A549 (cell line): ENCODE data around the gene CIB4. TPM values are rescaled to one million over a fixed set of nuclear protein-coding genes. Genes with fewer than 3 reads are reported as not detected.
A peak's percentile ranks its signal among the peaks of the same experiment; 100 is the strongest.

Source experiments
- ATAC-seq, 2 experiments: fragments of 200-7000 bp in 1 of 2; fragments of >200 bp in 1 of 2; cut with Nextera tagmentation in 1 of 2; cut with Tn5 transposase in 1 of 2; 3 replicates each; pipeline versions ENCODE4 v1.8.0 to v1.9.1; 2018 to 2020; ENCODE audit warnings: mild to moderate bottlenecking in 1 of 2, moderate library complexity in 1 of 2
- CTCF ChIA-PET: fragments of 300-600 bp; sonication (Branson Sonifier 250); formaldehyde crosslinking; extraction: SDS; loops from one replicate; lab custom pipeline; 2021; ENCODE audit warnings: antibody characterized with exemption, inconsistent platforms; lab: Yijun Ruan, JAX
- POLR2A ChIA-PET: fragments of 350-600 bp; formaldehyde crosslinking; extraction: SDS; loops from one replicate; lab custom pipeline; 2021; ENCODE audit warnings: antibody characterized with exemption, inconsistent platforms; lab: Yijun Ruan, JAX
- DNase-seq, 2 experiments: peaks; one replicate each; pipeline versions ENCODE4 v3.0.0 to v3.0.0-alpha.2; 2011 to 2016; ENCODE audit warnings: low read depth in 1 of 2, low spot score in 1 of 2
- FAIRE-seq: peaks from 2 replicates; lab custom pipeline; 2011; peaks lifted over from hg19 to GRCh38; lab: Jason Lieb, UNC
- H3K27ac ChIP-seq, 2 experiments: fragments of >200 bp; sonication (Bioruptor Twin); formaldehyde crosslinking; 3 replicates each; pipeline ENCODE4 v1.5.1; 2016 to 2017
- H3K4me1 ChIP-seq: fragments of >200 bp; sonication (Bioruptor Twin); formaldehyde crosslinking; 3 replicates; pipeline ENCODE4 v1.6.1; 2016
- H3K4me2 ChIP-seq: fragments of >200 bp; sonication (Bioruptor Twin); formaldehyde crosslinking; 3 replicates; pipeline ENCODE4 v1.6.1; 2016
- H3K4me3 ChIP-seq: fragments of >200 bp; sonication (Bioruptor Twin); formaldehyde crosslinking; 3 replicates; pipeline ENCODE4 v1.5.1; 2016
- H3K9me3 ChIP-seq: fragments of >200 bp; sonication (Bioruptor Twin); formaldehyde crosslinking; 3 replicates; pipeline ENCODE4 v1.6.1; 2016
- BCL3 ChIP-seq: fragments of >200 bp; sonication (Bioruptor Twin); formaldehyde crosslinking; IDR thresholded peaks from 3 replicates; pipeline ENCODE4 v1.6.1; 2016
- BHLHE40 ChIP-seq: IDR thresholded peaks from 2 replicates; pipeline ENCODE4 v1.6.1; 2012; ENCODE audit warnings: low read depth, low read length, inconsistent platforms
- CHD4 ChIP-seq: fragments of 200-600 bp; sonication (generic); IDR thresholded peaks from 2 replicates; pipeline ENCODE4 v1.6.1; 2016; ENCODE audit warnings: antibody characterized with exemption, mild to moderate bottlenecking, borderline replicate concordance
- EHMT2 ChIP-seq: fragments of 200-600 bp; sonication (generic); IDR thresholded peaks from 2 replicates; pipeline ENCODE4 v1.6.1; 2016; ENCODE audit warnings: antibody characterized with exemption, low read depth, mild to moderate bottlenecking, moderate library complexity
- EP300 ChIP-seq, 2 experiments: fragments of >200 bp; sonication (Bioruptor Twin); formaldehyde crosslinking; IDR thresholded peaks; 2 replicates in 1 of 2; 3 replicates in 1 of 2; pipeline ENCODE4 v1.6.1; 2016 to 2017
- ESRRA ChIP-seq: fragments of 150-350 bp; IDR thresholded peaks from 2 replicates; pipeline ENCODE4 v1.6.1; 2014; ENCODE audit warnings: mild to moderate bottlenecking, low read length, borderline replicate concordance
- FOXS1 ChIP-seq: fragments of 250-450 bp; sonication (Bioruptor Pico); IDR thresholded peaks from 2 replicates; pipeline ENCODE4 v1.5.0; 2020; ENCODE audit warnings: mild to moderate bottlenecking, moderate library complexity
- GATA3 ChIP-seq: IDR thresholded peaks from 2 replicates; pipeline ENCODE4 v1.6.1; 2012; ENCODE audit warnings: borderline replicate concordance
- HDAC2 ChIP-seq: fragments of 200-600 bp; sonication (generic); IDR thresholded peaks from 2 replicates; pipeline ENCODE4 v1.6.1; 2016
- HEYL ChIP-seq: fragments of 250-450 bp; sonication (Bioruptor Pico); IDR thresholded peaks from 2 replicates; pipeline ENCODE4 v1.8.0; 2021; ENCODE audit warnings: mild to moderate bottlenecking, moderate library complexity
- HOXB13 ChIP-seq: fragments of 250-450 bp; sonication (Bioruptor Pico); IDR thresholded peaks from 2 replicates; pipeline ENCODE4 v1.5.0; 2020; ENCODE audit warnings: low read depth, mild to moderate bottlenecking, moderate library complexity
- JUN ChIP-seq, 2 experiments: fragments of >200 bp; sonication (Bioruptor Twin); formaldehyde crosslinking; IDR thresholded peaks; 2 replicates in 1 of 2; 3 replicates in 1 of 2; pipeline ENCODE4 v1.6.1; 2016 to 2017
- JUNB ChIP-seq: fragments of >200 bp; sonication (Bioruptor Twin); formaldehyde crosslinking; IDR thresholded peaks from 2 replicates; pipeline ENCODE4 v1.6.1; 2016
- KDM5A ChIP-seq: fragments of 200-600 bp; sonication (generic); IDR thresholded peaks from 2 replicates; pipeline ENCODE4 v1.6.1; 2016; ENCODE audit warnings: antibody characterized with exemption, mild to moderate bottlenecking
- MYC ChIP-seq: IDR thresholded peaks from 2 replicates; pipeline ENCODE4 v1.6.1; 2012; ENCODE audit warnings: mild to moderate bottlenecking, inconsistent platforms, low read length, improper control_type of control experiment, borderline replicate concordance
- NR3C1 ChIP-seq: fragments of >200 bp; sonication (Bioruptor Twin); formaldehyde crosslinking; IDR thresholded peaks from 3 replicates; pipeline ENCODE4 v1.6.1; 2017
- POLR2A ChIP-seq: IDR thresholded peaks from 2 replicates; pipeline ENCODE4 v1.6.1; 2012; ENCODE audit warnings: mild to moderate bottlenecking, low read length
- RAD21 ChIP-seq, 2 experiments: fragments of >200 bp in 1 of 2; sonication (Bioruptor Twin) in 1 of 2; formaldehyde crosslinking in 1 of 2; IDR thresholded peaks in 1 of 2; conservative IDR thresholded peaks in 1 of 2; 2 replicates in 1 of 2; 3 replicates in 1 of 2; pipeline ENCODE4 v1.6.1; 2012 to 2018; ENCODE audit warnings: inconsistent platforms in 1 of 2
- RCOR1 ChIP-seq: fragments of 150-350 bp; IDR thresholded peaks from 2 replicates; pipeline ENCODE4 v1.6.1; 2014; ENCODE audit warnings: antibody characterized with exemption, low read length, low read depth
- SMC3 ChIP-seq: fragments of >200 bp; sonication (Bioruptor Twin); formaldehyde crosslinking; IDR thresholded peaks from 3 replicates; pipeline ENCODE4 v1.6.1; 2018; ENCODE audit warnings: inconsistent platforms
- SREBF2 ChIP-seq: fragments of 450-650 bp; IDR thresholded peaks from 2 replicates; pipeline ENCODE4 v1.6.1; 2014; ENCODE audit warnings: mild to moderate bottlenecking, moderate library complexity
- TFCP2L1 ChIP-seq: fragments of 250-450 bp; sonication (Bioruptor Pico); IDR thresholded peaks from 2 replicates; pipeline ENCODE4 v1.5.0; 2021; ENCODE audit warnings: mild to moderate bottlenecking
- TP53 ChIP-seq: fragments of 250-450 bp; sonication (Bioruptor Pico); IDR thresholded peaks from 2 replicates; pipeline ENCODE4 v1.5.0; 2021; ENCODE audit warnings: mild to moderate bottlenecking, moderate library complexity
- ZC3H11A ChIP-seq: fragments of 450-650 bp; IDR thresholded peaks from 2 replicates; pipeline ENCODE4 v1.6.1; 2014; ENCODE audit warnings: antibody characterized with exemption, mild to moderate bottlenecking
- WGBS: methylation state at CpG from one replicate; pipeline ENCODE4 v1.1.6; 2017; ENCODE audit errors: missing lambda C conversion rate; 5-methylcytosine and 5-hydroxymethylcytosine counted together
- polyA plus RNA-seq, 4 experiments: library from polyadenylated mRNA; depleted of rRNA in 3 of 4; stranded (reverse); fragments of >200 nt; fragmentation: RNase III in 1 of 4; extraction: RNeasy Plus Mini Kit Qiagen cat#74134 plus additional on column Dnase treatment in 1 of 4; gene quantifications; 2 replicates in 3 of 4; 3 replicates in 1 of 4; pipeline ENCODE4 v1.2.3, GENCODE V29; 2011 to 2017
- TF ChIP-seq, protein P1 (sequence below): fragments of 150-350 bp; IDR thresholded peaks from 2 replicates; pipeline ENCODE4 v1.6.1; 2014; ENCODE audit warnings: low read depth, mild to moderate bottlenecking, low read length
- TF ChIP-seq, protein P2 (sequence below): fragments of 450-650 bp; IDR thresholded peaks from 2 replicates; pipeline ENCODE4 v1.6.1; 2014; ENCODE audit warnings: antibody characterized with exemption
- TF ChIP-seq, protein P3 (sequence below): fragments of 250-450 bp; sonication (Bioruptor Pico); IDR thresholded peaks from 2 replicates; pipeline ENCODE4 v1.5.0; 2020; ENCODE audit warnings: low read depth, mild to moderate bottlenecking, moderate library complexity

The CIB4 gene
- polyA plus RNA-seq, 2 of the 4 experiments (the other 2 are of a cell fraction) = 0.30 to 1.0 TPM

DNA sequence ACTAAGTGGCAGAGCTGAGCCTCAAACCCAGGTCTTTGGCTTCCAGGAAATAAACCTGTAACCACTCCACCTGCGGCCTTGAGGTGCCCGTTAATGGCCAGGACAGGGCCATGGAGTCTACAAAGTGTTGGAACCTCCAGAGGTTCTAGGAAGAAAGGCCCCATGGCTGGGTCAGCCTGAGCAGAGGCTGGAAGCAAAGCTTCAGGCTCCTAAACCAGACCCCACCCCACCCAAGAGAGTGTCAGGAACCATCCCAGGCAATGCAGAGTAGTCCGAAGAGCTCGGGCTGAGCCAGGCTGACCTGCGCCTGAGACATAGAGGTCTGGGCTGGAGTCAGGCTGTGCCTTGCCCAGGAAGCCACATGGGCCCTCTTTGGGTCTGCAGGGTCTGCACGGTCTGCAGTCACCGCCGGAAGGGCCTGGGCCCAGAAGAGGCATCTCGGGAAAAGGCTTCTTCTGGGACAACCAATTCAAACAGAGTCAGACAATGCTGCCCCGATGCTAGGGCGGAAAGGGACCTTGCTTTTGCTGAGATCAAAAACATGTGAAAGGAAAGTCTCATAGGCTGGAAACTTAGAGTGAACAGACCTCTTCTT is 6.4 kb downstream of the CIB4 start:
- Histone ChIP-seq H3K9me3 (no peaks in the 10 kb centered on the region), H3K4me1 (peaks cover 15% of the 10 kb centered on the region), H3K27ac (peak overlapping the region in 1 of 2 experiments; percentile 36; a peak in 2 of 6 replicates), H3K4me2 (no peak overlapping the region), H3K4me3 (no peak overlapping the region)
- ChIA-PET CTCF (interaction anchor here (1.0 to 3.8 kb wide), 7 partner anchors 11 to 57 kb away, joined by 3 to 22 read pairs (median 4); no protein-coding TSS in a partner anchor), POLR2A (no interaction called here)
- no peak for DNase-seq
- 81% methylated on average over 11 of the region's 11 CpGs for WGBS
- no peak for FAIRE-seq
- no peak for ATAC-seq
- TF ChIP-seq HEYL (no peak), MYC (no peak), BHLHE40 (no peak), BCL3 (no peak), RCOR1 (no peak), RAD21 (conservative IDR thresholded peaks at IDR 0.05 in 1 of 2, IDR thresholded peaks at IDR 0.05 in 1 of 2) (no peak), TFCP2L1 (CRISPR knock-in tag) (no peak), KDM5A (no peak), FOXS1 (CRISPR knock-in tag) (no peak), ESRRA (no peak), EHMT2 (no peak), JUN (IDR thresholded peaks at IDR 0.05) (no peak), ZC3H11A (no peak), GATA3 (no peak), POLR2A (no peak)
- TF ChIP-seq, protein P1, sequence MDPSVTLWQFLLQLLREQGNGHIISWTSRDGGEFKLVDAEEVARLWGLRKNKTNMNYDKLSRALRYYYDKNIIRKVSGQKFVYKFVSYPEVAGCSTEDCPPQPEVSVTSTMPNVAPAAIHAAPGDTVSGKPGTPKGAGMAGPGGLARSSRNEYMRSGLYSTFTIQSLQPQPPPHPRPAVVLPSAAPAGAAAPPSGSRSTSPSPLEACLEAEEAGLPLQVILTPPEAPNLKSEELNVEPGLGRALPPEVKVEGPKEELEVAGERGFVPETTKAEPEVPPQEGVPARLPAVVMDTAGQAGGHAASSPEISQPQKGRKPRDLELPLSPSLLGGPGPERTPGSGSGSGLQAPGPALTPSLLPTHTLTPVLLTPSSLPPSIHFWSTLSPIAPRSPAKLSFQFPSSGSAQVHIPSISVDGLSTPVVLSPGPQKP = no peak
- TF ChIP-seq, protein P2, sequence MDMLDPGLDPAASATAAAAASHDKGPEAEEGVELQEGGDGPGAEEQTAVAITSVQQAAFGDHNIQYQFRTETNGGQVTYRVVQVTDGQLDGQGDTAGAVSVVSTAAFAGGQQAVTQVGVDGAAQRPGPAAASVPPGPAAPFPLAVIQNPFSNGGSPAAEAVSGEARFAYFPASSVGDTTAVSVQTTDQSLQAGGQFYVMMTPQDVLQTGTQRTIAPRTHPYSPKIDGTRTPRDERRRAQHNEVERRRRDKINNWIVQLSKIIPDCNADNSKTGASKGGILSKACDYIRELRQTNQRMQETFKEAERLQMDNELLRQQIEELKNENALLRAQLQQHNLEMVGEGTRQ = no peak

DNA sequence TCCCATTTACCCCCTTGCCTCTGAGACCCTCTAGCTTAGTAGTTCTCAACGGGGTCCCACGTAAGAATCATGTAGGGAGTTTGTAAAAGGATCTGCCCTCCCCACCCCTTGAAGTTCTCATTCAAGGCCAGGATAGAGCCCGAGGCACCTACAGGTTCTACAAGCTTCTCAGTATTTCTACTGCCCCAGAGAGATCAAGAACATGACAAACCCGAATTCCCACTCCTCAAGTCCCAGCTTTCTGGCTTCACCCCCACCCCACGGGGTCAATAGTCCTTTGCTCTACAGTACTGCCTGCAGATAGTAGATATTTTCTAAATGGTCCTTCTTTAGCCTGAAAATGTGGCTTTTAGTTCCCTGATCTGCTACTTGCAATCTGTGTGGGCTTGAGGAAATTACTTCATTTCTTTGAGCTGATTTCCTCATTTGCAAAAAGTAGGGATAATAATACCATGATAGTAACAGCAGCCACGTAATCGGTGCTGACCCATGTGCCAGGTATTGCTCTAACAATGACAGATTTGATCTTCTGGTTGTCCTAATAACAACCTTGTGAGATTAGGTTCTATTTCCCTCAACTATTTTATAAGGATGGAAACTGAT is 7.1 kb downstream of the CIB4 start:
- no peak for ATAC-seq
- no peak overlapping the region for H3K4me3 ChIP-seq
- TF ChIP-seq, protein P2 = no peak
- no peak for TF ChIP-seq KDM5A
- TF ChIP-seq HDAC2 = no peak
- no peak for TF ChIP-seq CHD4
- no peak for TF ChIP-seq SMC3
- TF ChIP-seq RCOR1 = no peak
- TF ChIP-seq, protein P3, sequence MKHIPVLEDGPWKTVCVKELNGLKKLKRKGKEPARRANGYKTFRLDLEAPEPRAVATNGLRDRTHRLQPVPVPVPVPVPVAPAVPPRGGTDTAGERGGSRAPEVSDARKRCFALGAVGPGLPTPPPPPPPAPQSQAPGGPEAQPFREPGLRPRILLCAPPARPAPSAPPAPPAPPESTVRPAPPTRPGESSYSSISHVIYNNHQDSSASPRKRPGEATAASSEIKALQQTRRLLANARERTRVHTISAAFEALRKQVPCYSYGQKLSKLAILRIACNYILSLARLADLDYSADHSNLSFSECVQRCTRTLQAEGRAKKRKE (CRISPR knock-in tag) = no peak
- no peak for TF ChIP-seq HOXB13 (CRISPR knock-in tag)
- no peak for TF ChIP-seq JUNB
- TF ChIP-seq TP53 = no peak
- no peak for TF ChIP-seq JUN (IDR thresholded peaks at IDR 0.05)
- no peak for TF ChIP-seq FOXS1 (CRISPR knock-in tag)
- no peak for TF ChIP-seq EP300 (IDR thresholded peaks at IDR 0.05)
- no peak for TF ChIP-seq NR3C1
- TF ChIP-seq SREBF2 = no peak
- TF ChIP-seq, all 56 proteins: peak for 0
- ChIA-PET POLR2A (no interaction called here), CTCF (interaction anchor here (1.0 to 3.8 kb wide), 7 partner anchors 10 to 56 kb away, joined by 3 to 22 read pairs (median 3); no protein-coding TSS in a partner anchor)
- peaks cover 15% of the 10 kb centered on the region for H3K4me1 ChIP-seq
- WGBS = 73% methylated on average over 7 of the region's 7 CpGs
- DNase-seq (no peak), FAIRE-seq (no peak)
- H3K9me3 ChIP-seq = no peaks in the 10 kb centered on the region
- no peak overlapping the region for H3K4me2 ChIP-seq
- H3K27ac ChIP-seq = peak overlapping the region in 1 of 2 experiments; percentile 8; a peak in 1 of 6 replicates
